ENCODE results near the gene NTN3. TPM values are rescaled to one million over a fixed set of nuclear protein-coding genes. Genes with fewer than 3 reads are reported as not detected.

NTN3 gene
- total RNA-seq, 1 experiment from 2014 or later = 0.87 TPM

- Histone ChIP-seq H3K4me1 (replicated peaks; ENCODE audit: insufficient read depth) (peaks cover 19% of the 10 kb centered on the region; the same call in 1 of the 2 replicates), H3K36me3 (ENCODE audit: low read depth) (no peaks in the 10 kb centered on the region), H4K20me1 (ENCODE audit: insufficient read depth) (peaks cover 2% of the 10 kb centered on the region; the same call in 1 of the 2 replicates), H3K27ac (no peak overlapping the region), H3K9me3 (ENCODE audit: insufficient read depth, low read depth) (no peaks in the 10 kb centered on the region), H3K27me3 (ENCODE audit: insufficient read depth, low read depth) (no peaks in the 10 kb centered on the region), H3K4me2 (no peak overlapping the region; the same call in 1 of the 2 replicates), H3F3A (ENCODE audit: insufficient read depth, low read depth) (peaks cover 34% of the 10 kb centered on the region; the same call in 1 of the 2 replicates), H3K79me2 (ENCODE audit: low read depth) (peaks cover 5% of the 10 kb centered on the region; the same call in 1 of the 2 replicates), H3K9me2 (ENCODE audit: insufficient read depth) (no peaks in the 10 kb centered on the region), H2AFZ (no peak overlapping the region), H3K4me3 (no peak overlapping the region)
- intact Hi-C loops (cut with micrococcal nuclease; ENCODE audit: unreplicated experiment) = no loop called here
- no peak for DNase-seq
- TF ChIP-seq CTCF (conservative IDR thresholded peaks at IDR 0.05) (no peak), EZH2 (IDR thresholded peaks at IDR 0.05; ENCODE audit: low read depth) (no peak)
- POLR2A ChIA-PET (ENCODE audit: unreplicated experiment) = interaction anchor here (0.7 kb wide), 1 partner anchor 167 kb away, joined by 3 read pairs; no protein-coding TSS in a partner anchor
- CTCF ChIA-PET = no interaction called here
- BruUV-seq (replicated peaks) = no TSS peak
These were observed 1.5 kb upstream of the NTN3 start for GRCh38 chr16:2469399-2470233.

- CTCF ChIA-PET = no interaction called here
- H3K9me2 ChIP-seq (ENCODE audit: insufficient read depth) = no peaks in the 10 kb centered on the region
- DNase-seq = no peak
- H3F3A ChIP-seq (ENCODE audit: insufficient read depth, low read depth) = peaks cover 33% of the 10 kb centered on the region; the same call in 1 of the 2 replicates
- no peaks in the 10 kb centered on the region for H3K9me3 ChIP-seq (ENCODE audit: insufficient read depth, low read depth)
- H3K36me3 ChIP-seq (ENCODE audit: low read depth) = no peaks in the 10 kb centered on the region
- BruUV-seq (replicated peaks) = no TSS peak
- H3K4me3 ChIP-seq = no peak overlapping the region
- POLR2A ChIA-PET (ENCODE audit: unreplicated experiment) = interaction anchor here (0.7 kb wide), 1 partner anchor 167 kb away, joined by 3 read pairs; no protein-coding TSS in a partner anchor
- intact Hi-C loops (cut with micrococcal nuclease; ENCODE audit: unreplicated experiment) = no loop called here
- no peak overlapping the region for H2AFZ ChIP-seq
- H3K27ac ChIP-seq = no peak overlapping the region
- H3K79me2 ChIP-seq (ENCODE audit: low read depth) = peaks cover 5% of the 10 kb centered on the region; the same call in 1 of the 2 replicates
- H3K4me1 ChIP-seq (replicated peaks; ENCODE audit: insufficient read depth) = peaks cover 19% of the 10 kb centered on the region; the same call in 1 of the 2 replicates
- peaks cover 2% of the 10 kb centered on the region; the same call in 1 of the 2 replicates for H4K20me1 ChIP-seq (ENCODE audit: insufficient read depth)
- no peak for TF ChIP-seq EZH2 (IDR thresholded peaks at IDR 0.05; ENCODE audit: low read depth)
- TF ChIP-seq CTCF (conservative IDR thresholded peaks at IDR 0.05) = no peak
- H3K4me2 ChIP-seq = no peak overlapping the region
- no peaks in the 10 kb centered on the region for H3K27me3 ChIP-seq (ENCODE audit: insufficient read depth, low read depth)
These were observed 879 bp upstream of the NTN3 start for GRCh38 chr16:2470234-2470601.

GRCh38 chr16:2470603-2471015, 488 bp upstream of the NTN3 start:
- no peaks in the 10 kb centered on the region for H3K36me3 ChIP-seq (ENCODE audit: low read depth)
- no peak overlapping the region for H3K4me3 ChIP-seq
- ChIA-PET POLR2A (ENCODE audit: unreplicated experiment) (interaction anchor here (0.6 to 0.7 kb wide), 2 partner anchors 168 to 213 kb away, joined by 3 to 6 read pairs; no protein-coding TSS in a partner anchor), CTCF (no interaction called here)
- intact Hi-C loops (cut with micrococcal nuclease; ENCODE audit: unreplicated experiment) = no loop called here
- peaks cover 2% of the 10 kb centered on the region; the same call in 1 of the 2 replicates for H4K20me1 ChIP-seq (ENCODE audit: insufficient read depth)
- H3K27me3 ChIP-seq (ENCODE audit: insufficient read depth, low read depth) = no peaks in the 10 kb centered on the region
- H3K9me2 ChIP-seq (ENCODE audit: insufficient read depth) = no peaks in the 10 kb centered on the region
- peaks cover 19% of the 10 kb centered on the region; the same call in 1 of the 2 replicates for H3K4me1 ChIP-seq (replicated peaks; ENCODE audit: insufficient read depth)
- no peaks in the 10 kb centered on the region for H3K9me3 ChIP-seq (ENCODE audit: insufficient read depth, low read depth)
- H3K4me2 ChIP-seq = no peak overlapping the region
- TF ChIP-seq EZH2 (IDR thresholded peaks at IDR 0.05; ENCODE audit: low read depth) (no peak), CTCF (conservative IDR thresholded peaks at IDR 0.05) (no peak)
- no peak overlapping the region for H2AFZ ChIP-seq
- peaks cover 29% of the 10 kb centered on the region; the same call in 1 of the 2 replicates for H3F3A ChIP-seq (ENCODE audit: insufficient read depth, low read depth)
- H3K79me2 ChIP-seq (ENCODE audit: low read depth) = peaks cover 5% of the 10 kb centered on the region; the same call in 1 of the 2 replicates
- H3K27ac ChIP-seq = no peak overlapping the region
- BruUV-seq (replicated peaks) = no TSS peak
- DNase-seq = no peak
